ENCODE measurements around the gene NUP88.

GRCh38 chr17:5437721-5438317 lies 18.4 kb upstream of the NUP88 start:
- TF ChIP-seq CTCF (conservative IDR thresholded peaks at IDR 0.05; ENCODE audit: low read depth, low read length) (no peak), EZH2 (IDR thresholded peaks at IDR 0.05; ENCODE audit: low read length, unreplicated experiment) (no peak), EZH2phosphoT487 (IDR thresholded peaks at IDR 0.05; ENCODE audit: borderline replicate concordance, low read length) (no peak)
